ENCODE measurements around the gene OR2A1.
"Not testable (repeated sequence)": the region's sequence is repeated elsewhere in the genome, so short reads cannot be mapped to it uniquely, and the experiment has no call there.

GRCh38 chr7:144269188-144269587, 43.0 kb upstream of the OR2A1 start, which contains the start of gene CTAGE8:
- TF ChIP-seq CTCF (tag by site-specific recombination; IDR thresholded peaks at IDR 0.05); ZNF488 (tag by site-specific recombination; IDR thresholded peaks at IDR 0.05); ZNF561 (tag by site-specific recombination; IDR thresholded peaks at IDR 0.05; ENCODE audit: borderline replicate concordance); SP2 (tag by site-specific recombination; IDR thresholded peaks at IDR 0.05): not testable (repeated sequence)

All from HEK293 (cell line).